Measurements from ENCODE around the gene LNPEP.

- TF ChIP-seq FOXP2 (optimal IDR thresholded peaks at IDR 0.05; ENCODE audit: control extremely low read depth, extremely low read length, insufficient read depth) (no peak), POLR2AphosphoS5 (IDR thresholded peaks at IDR 0.05; ENCODE audit: borderline replicate concordance, low read depth, low read length) (no peak), EZH2 (IDR thresholded peaks at IDR 0.05) (no peak)
Measured at GRCh38 chr5:96978812-96979449, 43.1 kb downstream of the LNPEP start.

Data from SK-N-MC (cell line).